Osteocyte (in vitro differentiated cells): Measurements from ENCODE around the gene CEACAM1. TPM values are rescaled to one million over a fixed set of nuclear protein-coding genes. Genes with fewer than 3 reads are reported as not detected.
"Not testable (repeated sequence)": the region's sequence is repeated elsewhere in the genome, so short reads cannot be mapped to it uniquely, and the experiment has no call there.

Experiments
- DNase-seq: peaks from one replicate; pipeline ENCODE4 v3.0.0; 2021; ENCODE audit warnings: mixed read lengths; ENCODE audit not compliant: unreplicated experiment; ENCODE audit errors: extremely low spot score
- H3K27ac Mint-ChIP-seq: one replicate; pipeline ENCODE4 v1.8.0; 2021; ENCODE audit warnings: mild to moderate bottlenecking, mixed read lengths; ENCODE audit not compliant: unreplicated experiment
- H3K27me3 Mint-ChIP-seq: one replicate; pipeline ENCODE4 v1.8.0; 2021; ENCODE audit warnings: mixed read lengths; ENCODE audit not compliant: unreplicated experiment
- H3K36me3 Mint-ChIP-seq: one replicate; pipeline ENCODE4 v1.8.0; 2021; ENCODE audit warnings: mixed read lengths; ENCODE audit not compliant: unreplicated experiment
- H3K4me1 Mint-ChIP-seq: one replicate; pipeline ENCODE4 v1.8.0; 2021; ENCODE audit warnings: mixed read lengths; ENCODE audit not compliant: unreplicated experiment
- H3K4me3 Mint-ChIP-seq: one replicate; pipeline ENCODE4 v1.8.0; 2021; ENCODE audit warnings: mild to moderate bottlenecking, moderate library complexity, mixed read lengths; ENCODE audit not compliant: unreplicated experiment
- H3K9me3 Mint-ChIP-seq: one replicate; pipeline ENCODE4 v1.8.0; 2021; ENCODE audit warnings: mixed read lengths; ENCODE audit not compliant: unreplicated experiment
- total RNA-seq: library from RNA; stranded (reverse); gene quantifications from 2 replicates; pipeline ENCODE4 v1.2.1, GENCODE V29; 2021
- TF ChIP-seq, protein P1 (sequence below): fragments of 200-600 bp; sonication (generic); IDR thresholded peaks from 2 replicates; pipeline ENCODE4 v1.5.0; 2021; ENCODE audit warnings: antibody characterized with exemption, mild to moderate bottlenecking, moderate library complexity

Gene CEACAM1
- total RNA-seq, 1 donor from 2014 or later: not detected

DNA sequence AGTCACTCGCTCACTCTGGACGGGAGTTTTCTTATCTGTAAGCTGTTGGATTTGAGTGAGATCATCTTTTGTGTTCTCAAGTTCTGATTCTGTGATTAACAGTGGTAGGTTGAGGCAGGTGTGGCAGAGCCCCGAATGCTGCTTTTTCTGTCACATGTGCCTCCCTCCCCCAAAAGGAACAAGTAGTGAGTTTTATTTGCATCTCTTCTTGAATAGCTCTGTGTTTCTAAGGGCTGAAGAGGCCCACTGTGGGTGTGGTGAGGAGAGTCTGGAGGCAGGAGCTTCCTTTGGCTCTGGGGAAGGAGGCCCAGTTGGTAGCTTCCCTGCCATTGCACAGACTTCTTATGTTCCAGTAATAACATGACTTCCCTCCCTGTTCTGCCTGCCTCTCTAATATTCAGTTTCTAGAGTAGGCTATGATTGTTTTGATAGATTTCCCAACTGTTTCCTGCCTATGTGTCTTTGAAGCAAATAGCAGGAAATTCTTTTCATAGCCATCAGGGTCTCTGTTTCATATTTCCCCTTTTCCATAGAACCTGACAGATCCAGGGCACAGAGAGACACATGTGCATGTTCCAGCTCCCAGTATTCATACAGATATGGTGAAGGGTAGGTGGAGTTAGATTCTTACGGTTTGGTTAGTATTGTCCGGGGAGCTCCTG lies 61.6 kb downstream of the CEACAM1 start:
- peak overlapping the region; percentile 33 for H3K27ac Mint-ChIP-seq
- peaks cover 29% of the 10 kb centered on the region for H3K4me1 Mint-ChIP-seq
- TF ChIP-seq, protein P1, sequence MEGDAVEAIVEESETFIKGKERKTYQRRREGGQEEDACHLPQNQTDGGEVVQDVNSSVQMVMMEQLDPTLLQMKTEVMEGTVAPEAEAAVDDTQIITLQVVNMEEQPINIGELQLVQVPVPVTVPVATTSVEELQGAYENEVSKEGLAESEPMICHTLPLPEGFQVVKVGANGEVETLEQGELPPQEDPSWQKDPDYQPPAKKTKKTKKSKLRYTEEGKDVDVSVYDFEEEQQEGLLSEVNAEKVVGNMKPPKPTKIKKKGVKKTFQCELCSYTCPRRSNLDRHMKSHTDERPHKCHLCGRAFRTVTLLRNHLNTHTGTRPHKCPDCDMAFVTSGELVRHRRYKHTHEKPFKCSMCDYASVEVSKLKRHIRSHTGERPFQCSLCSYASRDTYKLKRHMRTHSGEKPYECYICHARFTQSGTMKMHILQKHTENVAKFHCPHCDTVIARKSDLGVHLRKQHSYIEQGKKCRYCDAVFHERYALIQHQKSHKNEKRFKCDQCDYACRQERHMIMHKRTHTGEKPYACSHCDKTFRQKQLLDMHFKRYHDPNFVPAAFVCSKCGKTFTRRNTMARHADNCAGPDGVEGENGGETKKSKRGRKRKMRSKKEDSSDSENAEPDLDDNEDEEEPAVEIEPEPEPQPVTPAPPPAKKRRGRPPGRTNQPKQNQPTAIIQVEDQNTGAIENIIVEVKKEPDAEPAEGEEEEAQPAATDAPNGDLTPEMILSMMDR: no peak
- H3K9me3 Mint-ChIP-seq: no peaks in the 10 kb centered on the region
- no peak overlapping the region for H3K4me3 Mint-ChIP-seq
- DNase-seq: no peak
- H3K36me3 Mint-ChIP-seq: no peaks in the 10 kb centered on the region
- no peaks in the 10 kb centered on the region for H3K27me3 Mint-ChIP-seq

DNA sequence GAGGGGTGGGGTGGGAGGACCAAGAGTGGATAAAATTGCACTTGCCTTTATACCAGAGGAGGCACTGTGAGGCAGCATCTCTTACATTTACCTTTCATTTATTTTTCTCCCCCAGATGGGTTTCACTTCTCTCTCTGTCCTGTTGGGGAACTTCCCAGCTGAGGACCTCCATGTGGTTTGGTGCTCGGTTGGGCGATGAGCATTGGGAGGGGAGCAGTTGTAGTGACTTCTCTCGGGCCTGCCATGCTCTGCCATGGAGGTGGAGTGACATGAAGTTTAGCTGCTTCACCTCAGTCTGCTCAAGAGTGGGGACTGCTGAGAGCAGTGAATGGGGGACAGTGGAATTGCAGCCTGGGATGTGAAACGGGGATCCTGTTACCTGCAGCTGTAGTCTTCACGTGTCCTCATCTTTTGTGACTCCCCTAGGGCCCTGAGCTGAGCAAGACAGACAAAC lies 62.4 kb downstream of the CEACAM1 start:
- TF ChIP-seq, protein P1: no peak
- H3K4me3 Mint-ChIP-seq: no peak overlapping the region
- peaks cover 29% of the 10 kb centered on the region for H3K4me1 Mint-ChIP-seq
- H3K27ac Mint-ChIP-seq: no peak overlapping the region
- H3K9me3 Mint-ChIP-seq: no peaks in the 10 kb centered on the region
- no peaks in the 10 kb centered on the region for H3K36me3 Mint-ChIP-seq
- no peak for DNase-seq
- no peaks in the 10 kb centered on the region for H3K27me3 Mint-ChIP-seq

DNA sequence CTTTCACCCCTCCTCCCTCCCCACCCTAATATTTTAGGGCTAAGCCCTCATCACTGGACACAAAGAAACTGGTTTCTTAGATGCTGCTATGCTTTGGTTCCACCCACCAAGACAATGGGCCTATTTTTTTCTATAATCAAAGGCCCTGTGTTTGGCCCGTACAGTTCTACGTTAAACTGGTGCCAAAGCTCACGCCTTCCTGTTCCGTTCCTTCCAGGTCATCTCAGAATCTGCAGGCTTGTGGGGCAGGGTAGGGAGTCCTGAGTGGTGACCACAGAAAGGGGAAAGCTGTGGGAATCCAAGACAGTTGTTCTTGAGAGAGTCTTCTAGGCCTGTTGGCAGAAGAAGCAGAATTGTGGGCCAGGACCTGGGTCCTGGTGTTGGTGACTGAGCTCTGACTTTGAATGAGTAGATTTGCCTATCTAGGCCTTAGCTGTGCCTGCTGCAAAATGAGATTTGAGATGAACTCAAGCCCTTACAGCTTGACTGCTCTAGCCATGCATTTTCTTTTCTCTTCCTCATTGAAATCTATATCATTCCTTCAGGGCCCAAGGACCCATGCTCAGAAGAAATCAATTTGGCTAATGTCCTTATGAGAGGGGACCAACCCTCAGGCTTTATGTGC lies 66.5 kb downstream of the CEACAM1 start:
- Mint-ChIP-seq H3K36me3 (no peaks in the 10 kb centered on the region), H3K9me3 (no peaks in the 10 kb centered on the region), H3K4me3 (no peak overlapping the region), H3K4me1 (peaks cover 11% of the 10 kb centered on the region), H3K27me3 (peaks cover 3% of the 10 kb centered on the region), H3K27ac (no peak overlapping the region)
- TF ChIP-seq, protein P1: no peak
- no peak for DNase-seq

DNA sequence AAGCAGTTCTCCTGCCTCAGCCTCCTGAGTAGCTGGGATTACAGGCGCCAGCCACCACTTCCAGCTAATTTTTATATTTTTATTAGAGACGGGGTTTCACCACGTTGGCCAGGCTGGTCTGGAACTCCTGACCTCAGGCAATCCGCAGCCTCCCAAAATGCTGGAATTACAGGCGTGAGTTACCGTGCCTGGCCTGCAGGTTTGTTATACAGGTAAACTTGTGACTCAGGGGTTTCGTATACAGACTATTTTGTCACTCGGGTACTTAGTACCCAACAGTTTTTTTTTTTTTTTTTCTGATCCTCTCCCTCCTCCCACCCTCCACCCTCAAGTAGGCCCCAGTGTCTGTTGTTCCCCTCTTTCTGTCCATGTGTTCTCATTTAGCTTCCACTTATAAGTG lies 67.0 kb downstream of the CEACAM1 start:
- H3K27me3 Mint-ChIP-seq, H3K9me3 Mint-ChIP-seq, H3K27ac Mint-ChIP-seq, H3K36me3 Mint-ChIP-seq, H3K4me3 Mint-ChIP-seq, H3K4me1 Mint-ChIP-seq, DNase-seq: not testable (repeated sequence)

DNA sequence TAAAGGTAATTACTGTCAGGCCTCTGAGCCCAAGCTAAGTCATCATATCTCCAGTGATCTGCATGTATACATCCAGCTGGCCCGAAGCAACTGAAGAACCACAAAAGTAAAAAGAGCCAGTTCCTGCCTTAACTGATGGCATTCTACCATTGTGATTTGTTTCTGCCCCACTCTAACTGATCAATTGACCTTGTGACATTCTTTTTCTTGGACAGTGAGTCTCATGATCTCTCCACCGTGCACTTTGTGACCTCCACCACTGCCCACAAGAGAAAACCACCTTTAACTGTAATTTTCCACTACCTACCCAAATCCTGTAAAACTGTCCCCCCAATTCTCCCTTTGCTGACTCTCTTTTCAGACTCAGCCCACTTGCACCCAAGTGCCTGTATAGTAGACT lies 68.4 kb downstream of the CEACAM1 start:
- TF ChIP-seq, protein P1: no peak
- H3K27ac Mint-ChIP-seq: no peak overlapping the region
- H3K4me3 Mint-ChIP-seq: no peak overlapping the region
- peaks cover 8% of the 10 kb centered on the region for H3K27me3 Mint-ChIP-seq
- DNase-seq: no peak
- no peaks in the 10 kb centered on the region for H3K4me1 Mint-ChIP-seq
- H3K36me3 Mint-ChIP-seq: no peaks in the 10 kb centered on the region
- no peaks in the 10 kb centered on the region for H3K9me3 Mint-ChIP-seq

Other genes with a start within 250 kb of the CEACAM1 start
- gene PRR19, start 226.3 kb downstream of the CEACAM1 start, total RNA-seq: 2.0 and 2.2 TPM in 2 replicates
- 44.4 and 47.2 TPM in 2 replicates for gene PAFAH1B3, start 225.9 kb downstream of the CEACAM1 start, total RNA-seq
- gene TMEM145, start 215.2 kb downstream of the CEACAM1 start, total RNA-seq: 0.21 and 0.78 TPM in 2 replicates
- 75.7 and 80.9 TPM in 2 replicates for gene MEGF8, start 202.8 kb downstream of the CEACAM1 start, total RNA-seq
- not detected in 2 replicates for gene CNFN, start 138.2 kb downstream of the CEACAM1 start, total RNA-seq
- gene LIPE, start 101.1 kb downstream of the CEACAM1 start, total RNA-seq: 7.6 and 8.4 TPM in 2 replicates
- gene CXCL17, start 85.5 kb downstream of the CEACAM1 start, total RNA-seq: not detected in 2 replicates
- not detected in 2 replicates for gene CEACAM8, start 66.4 kb upstream of the CEACAM1 start, total RNA-seq
- not detected in 2 replicates for gene PSG3, start 212.0 kb upstream of the CEACAM1 start, total RNA-seq
- gene PSG8, start 237.2 kb upstream of the CEACAM1 start, total RNA-seq: not detected in 2 replicates